ENCODE data around the gene TREH. TPM values are rescaled to one million over a fixed set of nuclear protein-coding genes. Genes with fewer than 3 reads are reported as not detected.

The TREH gene
- total RNA-seq, 1 donor from 2014 or later, result 0.41 TPM

DNA sequence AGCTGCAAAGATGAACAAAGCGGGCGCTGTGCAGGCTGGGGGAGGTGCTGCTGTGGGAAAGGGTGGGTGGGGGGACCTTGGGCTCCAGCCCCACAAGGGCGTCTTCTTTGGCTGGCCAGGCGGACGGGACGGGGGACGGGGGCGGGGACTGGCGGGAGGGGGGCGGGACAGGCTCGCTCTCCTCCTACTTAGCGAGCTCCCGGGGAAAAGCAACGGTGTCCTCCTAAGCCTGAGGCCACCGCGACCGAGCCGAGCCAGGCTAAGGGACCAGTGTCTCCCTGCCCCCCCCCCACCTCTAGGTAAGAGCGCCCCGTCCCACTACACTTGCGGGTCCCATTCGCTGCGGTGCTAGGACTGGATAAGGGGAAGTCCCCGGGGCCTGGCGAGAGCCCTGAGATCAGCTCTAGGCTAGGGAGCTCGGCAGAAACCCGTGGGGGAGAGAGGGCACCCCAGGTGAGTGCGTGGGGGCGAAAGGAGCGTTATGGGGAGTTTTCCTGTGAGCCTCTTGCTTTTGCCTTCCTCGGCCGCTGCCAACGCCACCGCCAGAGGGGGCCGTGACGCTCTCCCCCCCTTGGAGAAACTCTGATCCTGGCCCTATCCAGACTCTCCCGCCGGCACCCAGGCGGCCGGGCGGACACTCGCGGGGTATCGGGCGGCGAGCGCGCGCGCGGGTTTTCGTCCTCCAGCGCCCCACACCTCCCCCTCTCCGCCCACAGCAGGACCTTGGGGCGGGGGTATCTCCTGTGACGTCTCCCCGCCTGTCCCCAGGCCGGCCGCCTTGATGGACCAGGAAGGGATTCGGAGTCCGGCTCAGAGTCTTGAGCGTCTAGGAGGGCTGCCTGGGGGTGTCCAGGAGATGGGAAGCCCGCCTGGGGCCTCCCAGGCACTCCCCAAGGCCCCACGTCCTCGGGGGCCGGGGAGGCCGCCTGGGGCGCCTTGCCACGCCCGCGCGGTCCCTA is 71.8 kb downstream of the TREH start, which contains the start of gene PHLDB1:
Gene PHLDB1, plus strand, starts transcription at position 215 of the 959 bp plus-strand sequence. CDS start 6,222 bp downstream, outside the sequence.
- Mint-ChIP-seq H3K9me3 (no peaks in the 10 kb centered on the region), H3K27me3 (peaks cover 39% of the 10 kb centered on the region), H3K4me3 (peak within 1 kb of the TSS; percentile 91), H3K4me1 (ENCODE audit: unreplicated experiment) (peaks cover 55% of the 10 kb centered on the region), H3K27ac (no peak within 1 kb of the TSS), H3K36me3 (no peaks in the 10 kb centered on the region)
- TF ChIP-seq, protein P1, sequence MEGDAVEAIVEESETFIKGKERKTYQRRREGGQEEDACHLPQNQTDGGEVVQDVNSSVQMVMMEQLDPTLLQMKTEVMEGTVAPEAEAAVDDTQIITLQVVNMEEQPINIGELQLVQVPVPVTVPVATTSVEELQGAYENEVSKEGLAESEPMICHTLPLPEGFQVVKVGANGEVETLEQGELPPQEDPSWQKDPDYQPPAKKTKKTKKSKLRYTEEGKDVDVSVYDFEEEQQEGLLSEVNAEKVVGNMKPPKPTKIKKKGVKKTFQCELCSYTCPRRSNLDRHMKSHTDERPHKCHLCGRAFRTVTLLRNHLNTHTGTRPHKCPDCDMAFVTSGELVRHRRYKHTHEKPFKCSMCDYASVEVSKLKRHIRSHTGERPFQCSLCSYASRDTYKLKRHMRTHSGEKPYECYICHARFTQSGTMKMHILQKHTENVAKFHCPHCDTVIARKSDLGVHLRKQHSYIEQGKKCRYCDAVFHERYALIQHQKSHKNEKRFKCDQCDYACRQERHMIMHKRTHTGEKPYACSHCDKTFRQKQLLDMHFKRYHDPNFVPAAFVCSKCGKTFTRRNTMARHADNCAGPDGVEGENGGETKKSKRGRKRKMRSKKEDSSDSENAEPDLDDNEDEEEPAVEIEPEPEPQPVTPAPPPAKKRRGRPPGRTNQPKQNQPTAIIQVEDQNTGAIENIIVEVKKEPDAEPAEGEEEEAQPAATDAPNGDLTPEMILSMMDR (conservative IDR thresholded peaks at IDR 0.05), result peak; percentile 68
- DNase-seq (ENCODE audit: extremely low spot score, unreplicated experiment), result no peak

Small RNAs within 50 kb of the gene (microRNA-seq; reads per million reads assigned to microRNA genes)
- gene MIR6716, result not detected

Other genes starting within 250 kb of the TREH start
- gene KMT2A, start 243.2 kb downstream of the TREH start, total RNA-seq (ENCODE audit: low replicate concordance), result 45.5 and 71.1 TPM in 2 replicates
- gene TTC36, start 152.2 kb downstream of the TREH start, total RNA-seq (ENCODE audit: low replicate concordance), result 1.6 and 1.8 TPM in 2 replicates
- gene TMEM25, start 148.5 kb downstream of the TREH start, total RNA-seq (ENCODE audit: low replicate concordance), result 35.8 and 47.3 TPM in 2 replicates
- 18.9 and 28.7 TPM in 2 replicates for gene IFT46, start 113.7 kb downstream of the TREH start, total RNA-seq (ENCODE audit: low replicate concordance)
- gene ARCN1, start 107.2 kb downstream of the TREH start, total RNA-seq (ENCODE audit: low replicate concordance), result 139 and 175 TPM in 2 replicates
- gene PHLDB1, start 72.0 kb downstream of the TREH start, total RNA-seq (ENCODE audit: low replicate concordance), result 21.2 and 63.1 TPM in 2 replicates
- gene DDX6, start 111.5 kb upstream of the TREH start, total RNA-seq (ENCODE audit: low replicate concordance), result 146 and 183 TPM in 2 replicates
- not detected in 2 replicates for gene CXCR5, start 204.2 kb upstream of the TREH start, total RNA-seq (ENCODE audit: low replicate concordance)
- 44.4 and 77.2 TPM in 2 replicates for gene BCL9L, start 246.3 kb upstream of the TREH start, total RNA-seq (ENCODE audit: low replicate concordance)

Measured in type B pancreatic cell (in vitro differentiated cells).